LNCaP clone FGC (cell line): ENCODE data around the gene ADAMTS2.

Source experiments
- DNase-seq: peaks from one replicate; pipeline ENCODE4 v3.0.0-alpha.2; 2011; ENCODE audit warnings: low read depth
- H3K4me3 ChIP-seq: 2 replicates; pipeline ENCODE4 v1.5.1; 2011; ENCODE audit warnings: mild to moderate bottlenecking, low read depth, low read length, control low read depth
- CTCF ChIP-seq: IDR thresholded peaks from 2 replicates; pipeline ENCODE4 v1.5.1; 2012; ENCODE audit warnings: mild to moderate bottlenecking; ENCODE audit not compliant: control insufficient read depth, insufficient read depth; ENCODE audit errors: extremely low read depth

ADAMTS2 gene

GRCh38 chr5:179190851-179191505, 154.3 kb downstream of the ADAMTS2 start:
- DNase-seq: no peak
- TF ChIP-seq CTCF: no peak
- H3K4me3 ChIP-seq: no peak overlapping the region

- DNase-seq: no peak
- no peak overlapping the region for H3K4me3 ChIP-seq
- TF ChIP-seq CTCF: no peak
Observed at GRCh38 chr5:179188636-179189035, 156.6 kb downstream of the ADAMTS2 start.

GRCh38 chr5:179187681-179188575, 157.3 kb downstream of the ADAMTS2 start:
- H3K4me3 ChIP-seq: no peak overlapping the region
- no peak for TF ChIP-seq CTCF
- no peak for DNase-seq

GRCh38 chr5:179187229-179187678, 158.0 kb downstream of the ADAMTS2 start:
- DNase-seq: no peak
- no peak for TF ChIP-seq CTCF
- H3K4me3 ChIP-seq: no peak overlapping the region

- no peak overlapping the region for H3K4me3 ChIP-seq
- DNase-seq: no peak
- TF ChIP-seq CTCF: no peak
Observed at GRCh38 chr5:179186801-179187200, 158.5 kb downstream of the ADAMTS2 start.

GRCh38 chr5:179185941-179186411, 159.3 kb downstream of the ADAMTS2 start:
- no peak for DNase-seq
- no peak overlapping the region for H3K4me3 ChIP-seq
- TF ChIP-seq CTCF: no peak
